Astrocyte (in vitro differentiated cells and primary cell): Measurements from ENCODE around the gene CPA1. TPM values are rescaled to one million over a fixed set of nuclear protein-coding genes. Genes with fewer than 3 reads are reported as not detected.

Experiments
- DNase-seq: peaks from one replicate; pipeline ENCODE4 v3.0.0-alpha.2; 2010; ENCODE audit warnings: low read depth
- FAIRE-seq: peaks from 2 replicates; lab custom pipeline; 2011; peaks lifted over from hg19 to GRCh38; lab: Jason Lieb, UNC
- H2AFZ ChIP-seq: 2 replicates; pipeline ENCODE4 v1.6.0; 2012; ENCODE audit warnings: low read depth, low read length, inconsistent platforms
- H3K27ac ChIP-seq: 2 replicates; pipeline ENCODE4 v1.5.1; 2011; ENCODE audit warnings: low read depth, low read length, inconsistent platforms
- H3K27me3 ChIP-seq: 2 replicates; pipeline ENCODE4 v1.6.0; 2011; ENCODE audit warnings: low read length, inconsistent platforms; ENCODE audit not compliant: insufficient read depth
- H3K36me3 ChIP-seq: 2 replicates; pipeline ENCODE4 v1.5.1; 2011; ENCODE audit warnings: low read length, inconsistent platforms; ENCODE audit not compliant: insufficient read depth
- H3K4me1 ChIP-seq: 2 replicates; pipeline ENCODE4 v1.5.1; 2011; ENCODE audit warnings: low read length, inconsistent platforms; ENCODE audit not compliant: insufficient read depth
- H3K4me2 ChIP-seq: 2 replicates; pipeline ENCODE4 v1.6.0; 2012; ENCODE audit warnings: low read length, inconsistent platforms
- H3K4me3 ChIP-seq: 2 replicates; pipeline ENCODE4 v1.5.1; 2011; ENCODE audit warnings: low read depth, mild to moderate bottlenecking, low read length, inconsistent platforms; ENCODE audit not compliant: insufficient read depth
- H3K79me2 ChIP-seq: 2 replicates; pipeline ENCODE4 v1.6.0; 2012; ENCODE audit warnings: mild to moderate bottlenecking, low read length, inconsistent platforms; ENCODE audit not compliant: insufficient read depth
- H3K9ac ChIP-seq: 2 replicates; pipeline ENCODE4 v1.6.0; 2012; ENCODE audit warnings: mild to moderate bottlenecking, low read length, inconsistent platforms
- H3K9me3 ChIP-seq: 2 replicates; pipeline ENCODE4 v1.5.1; 2012; ENCODE audit warnings: low read depth, mild to moderate bottlenecking, low read length, inconsistent platforms; ENCODE audit not compliant: insufficient read depth
- H4K20me1 ChIP-seq: 2 replicates; pipeline ENCODE4 v1.6.0; 2012; ENCODE audit warnings: low read length, inconsistent platforms; ENCODE audit not compliant: insufficient read depth
- H3K27ac Mint-ChIP-seq: one replicate; pipeline ENCODE4 v1.8.0; 2021; ENCODE audit warnings: mild to moderate bottlenecking, mixed read lengths; ENCODE audit not compliant: unreplicated experiment
- H3K27me3 Mint-ChIP-seq: one replicate; pipeline ENCODE4 v1.8.0; 2021; ENCODE audit warnings: low read depth, mixed read lengths; ENCODE audit not compliant: unreplicated experiment
- H3K36me3 Mint-ChIP-seq: one replicate; pipeline ENCODE4 v1.8.0; 2021; ENCODE audit warnings: low read depth, mixed read lengths; ENCODE audit not compliant: unreplicated experiment
- H3K4me1 Mint-ChIP-seq: one replicate; pipeline ENCODE4 v1.8.0; 2021; ENCODE audit warnings: low read depth, mixed read lengths; ENCODE audit not compliant: unreplicated experiment
- H3K4me3 Mint-ChIP-seq: one replicate; pipeline ENCODE4 v1.8.0; 2021; ENCODE audit warnings: mild to moderate bottlenecking, moderate library complexity, mixed read lengths; ENCODE audit not compliant: unreplicated experiment
- H3K9me3 Mint-ChIP-seq: one replicate; pipeline ENCODE4 v1.8.0; 2021; ENCODE audit warnings: mild to moderate bottlenecking, mixed read lengths; ENCODE audit not compliant: unreplicated experiment
- CTCF ChIP-seq: IDR thresholded peaks from 2 replicates; pipeline ENCODE4 v1.5.1; 2011; ENCODE audit warnings: low read depth, mild to moderate bottlenecking, inconsistent platforms, low read length, moderate library complexity; ENCODE audit not compliant: insufficient read depth
- EZH2 ChIP-seq: IDR thresholded peaks from 2 replicates; pipeline ENCODE4 v1.6.1; 2012; ENCODE audit warnings: mild to moderate bottlenecking, low read length, inconsistent platforms; ENCODE audit not compliant: insufficient read depth
- total RNA-seq: library from RNA; stranded (reverse); gene quantifications from 2 replicates; pipeline ENCODE4 v1.2.1, GENCODE V29; 2021

CPA1 gene
- total RNA-seq, 1 donor from 2014 or later, result not detected

GRCh38 chr7:130435311-130435854, 55.1 kb downstream of the CPA1 start:
- no peaks in the 10 kb centered on the region for H3K27me3 Mint-ChIP-seq
- H3K36me3 Mint-ChIP-seq, result no peaks in the 10 kb centered on the region
- no peak overlapping the region for H3K27ac ChIP-seq
- H3K4me1 Mint-ChIP-seq, result peaks cover 2% of the 10 kb centered on the region
- H4K20me1 ChIP-seq, result no peaks in the 10 kb centered on the region
- H3K36me3 ChIP-seq, result no peaks in the 10 kb centered on the region
- H3K27me3 ChIP-seq, result no peaks in the 10 kb centered on the region
- FAIRE-seq, result no peak
- H3K9me3 ChIP-seq, result no peaks in the 10 kb centered on the region
- H3K79me2 ChIP-seq, result peaks cover 11% of the 10 kb centered on the region
- H3K9ac ChIP-seq, result no peak overlapping the region
- H2AFZ ChIP-seq, result no peak overlapping the region
- no peak overlapping the region for H3K27ac Mint-ChIP-seq
- H3K4me2 ChIP-seq, result no peak overlapping the region
- no peak for TF ChIP-seq EZH2
- TF ChIP-seq CTCF, result no peak
- peaks cover 24% of the 10 kb centered on the region for H3K4me1 ChIP-seq
- H3K4me3 ChIP-seq, result no peak overlapping the region
- DNase-seq, result no peak
- H3K4me3 Mint-ChIP-seq, result no peak overlapping the region
- peaks cover 4% of the 10 kb centered on the region for H3K9me3 Mint-ChIP-seq

GRCh38 chr7:130436253-130436652, 56.0 kb downstream of the CPA1 start:
- Histone ChIP-seq H2AFZ (no peak overlapping the region), H4K20me1 (no peaks in the 10 kb centered on the region), H3K4me3 (no peak overlapping the region), H3K4me2 (no peak overlapping the region), H3K9me3 (no peaks in the 10 kb centered on the region), H3K27ac (no peak overlapping the region), H3K27me3 (no peaks in the 10 kb centered on the region), H3K9ac (no peak overlapping the region), H3K36me3 (no peaks in the 10 kb centered on the region), H3K79me2 (peaks cover 12% of the 10 kb centered on the region), H3K4me1 (peaks cover 22% of the 10 kb centered on the region)
- Mint-ChIP-seq H3K27me3 (no peaks in the 10 kb centered on the region), H3K4me3 (no peak overlapping the region), H3K9me3 (peaks cover 5% of the 10 kb centered on the region), H3K27ac (no peak overlapping the region), H3K4me1 (peaks cover 3% of the 10 kb centered on the region), H3K36me3 (no peaks in the 10 kb centered on the region)
- FAIRE-seq, result no peak
- TF ChIP-seq CTCF (no peak), EZH2 (no peak)
- no peak for DNase-seq

Other genes with a start within 250 kb of the CPA1 start
- 14.6 and 15.1 TPM in 2 replicates for gene TMEM209, start 175.1 kb upstream of the CPA1 start, total RNA-seq
- gene SSMEM1, start 172.6 kb upstream of the CPA1 start, total RNA-seq, result not detected in 2 replicates
- gene CPA2, start 113.6 kb upstream of the CPA1 start, total RNA-seq, result not detected in 2 replicates
- 98.6 and 111 TPM in 2 replicates for gene CPA4, start 87.3 kb upstream of the CPA1 start, total RNA-seq
- gene CPA5, start 35.7 kb upstream of the CPA1 start, total RNA-seq, result not detected in 2 replicates
- gene CEP41, start 60.5 kb downstream of the CPA1 start, total RNA-seq, result 16.4 and 17.3 TPM in 2 replicates
- 170 and 214 TPM in 2 replicates for gene MEST, start 111.6 kb downstream of the CPA1 start, total RNA-seq